ENCODE data around the gene IFT25. TPM values are rescaled to one million over a fixed set of nuclear protein-coding genes. Genes with fewer than 3 reads are reported as not detected.

The IFT25 gene
- total RNA-seq, 1 donor from 2014 or later = 35.4 TPM

- Mint-ChIP-seq H3K9me3 (ENCODE audit: low read depth) (no peaks in the 10 kb centered on the region), H3K4me1 (ENCODE audit: low read depth) (peaks cover 20% of the 10 kb centered on the region), H3K4me3 (ENCODE audit: low read depth) (peak overlapping the region; percentile 11), H3K27ac (no peak overlapping the region), H3K27me3 (no peaks in the 10 kb centered on the region), H3K36me3 (ENCODE audit: insufficient read depth) (peaks cover 3% of the 10 kb centered on the region)
- TF ChIP-seq CTCF (IDR thresholded peaks at IDR 0.05; ENCODE audit: unreplicated experiment) = no peak
- DNase-seq (ENCODE audit: low spot score, unreplicated experiment) = no peak
Measured at GRCh38 chr1:53943090-53943489, 2.4 kb downstream of the IFT25 start.

- no peak overlapping the region for H3K4me3 Mint-ChIP-seq (ENCODE audit: low read depth)
- H3K27ac Mint-ChIP-seq = no peak overlapping the region
- no peak for TF ChIP-seq CTCF (IDR thresholded peaks at IDR 0.05; ENCODE audit: unreplicated experiment)
- peaks cover 14% of the 10 kb centered on the region for H3K4me1 Mint-ChIP-seq (ENCODE audit: low read depth)
- H3K9me3 Mint-ChIP-seq (ENCODE audit: low read depth) = no peaks in the 10 kb centered on the region
- no peak for DNase-seq (ENCODE audit: low spot score, unreplicated experiment)
- H3K27me3 Mint-ChIP-seq = no peaks in the 10 kb centered on the region
- peaks cover 6% of the 10 kb centered on the region for H3K36me3 Mint-ChIP-seq (ENCODE audit: insufficient read depth)
Measured at GRCh38 chr1:53942127-53942957, 3.2 kb downstream of the IFT25 start.

GRCh38 chr1:53938136-53938830 lies 7.2 kb downstream of the IFT25 start:
- H3K4me1 Mint-ChIP-seq (ENCODE audit: low read depth) = peaks cover 2% of the 10 kb centered on the region
- no peak overlapping the region for H3K4me3 Mint-ChIP-seq (ENCODE audit: low read depth)
- peaks cover 28% of the 10 kb centered on the region for H3K36me3 Mint-ChIP-seq (ENCODE audit: insufficient read depth)
- no peaks in the 10 kb centered on the region for H3K27me3 Mint-ChIP-seq
- no peak for DNase-seq (ENCODE audit: low spot score, unreplicated experiment)
- TF ChIP-seq CTCF (IDR thresholded peaks at IDR 0.05; ENCODE audit: unreplicated experiment) = no peak
- no peak overlapping the region for H3K27ac Mint-ChIP-seq
- H3K9me3 Mint-ChIP-seq (ENCODE audit: low read depth) = peaks cover 3% of the 10 kb centered on the region

- DNase-seq (ENCODE audit: low spot score, unreplicated experiment) = no peak
- Mint-ChIP-seq H3K27ac (no peak overlapping the region), H3K27me3 (no peaks in the 10 kb centered on the region), H3K4me3 (ENCODE audit: low read depth) (no peak overlapping the region), H3K4me1 (ENCODE audit: low read depth) (peaks cover 2% of the 10 kb centered on the region), H3K9me3 (ENCODE audit: low read depth) (peaks cover 3% of the 10 kb centered on the region), H3K36me3 (ENCODE audit: insufficient read depth) (peaks cover 37% of the 10 kb centered on the region)
- TF ChIP-seq CTCF (IDR thresholded peaks at IDR 0.05; ENCODE audit: unreplicated experiment) = no peak
Measured at GRCh38 chr1:53936430-53936829, 9.1 kb downstream of the IFT25 start.

- Mint-ChIP-seq H3K36me3 (ENCODE audit: insufficient read depth) (peaks cover 39% of the 10 kb centered on the region), H3K4me3 (ENCODE audit: low read depth) (no peak overlapping the region), H3K27ac (no peak overlapping the region), H3K4me1 (ENCODE audit: low read depth) (no peaks in the 10 kb centered on the region), H3K9me3 (ENCODE audit: low read depth) (peaks cover 3% of the 10 kb centered on the region), H3K27me3 (no peaks in the 10 kb centered on the region)
- DNase-seq (ENCODE audit: low spot score, unreplicated experiment) = no peak
- no peak for TF ChIP-seq CTCF (IDR thresholded peaks at IDR 0.05; ENCODE audit: unreplicated experiment)
Measured at GRCh38 chr1:53934170-53934765, 11.2 kb downstream of the IFT25 start.
